ENCODE data around the gene HOXB8.

Gene HOXB8

GRCh38 chr17:48583708-48584222 lies 31.3 kb downstream of the HOXB8 start:
- no peak for DNase-seq (ENCODE audit: low spot score)

- DNase-seq (ENCODE audit: low spot score) = no peak
These were observed 32.4 kb downstream of the HOXB8 start for GRCh38 chr17:48582750-48583069.

DNA sequence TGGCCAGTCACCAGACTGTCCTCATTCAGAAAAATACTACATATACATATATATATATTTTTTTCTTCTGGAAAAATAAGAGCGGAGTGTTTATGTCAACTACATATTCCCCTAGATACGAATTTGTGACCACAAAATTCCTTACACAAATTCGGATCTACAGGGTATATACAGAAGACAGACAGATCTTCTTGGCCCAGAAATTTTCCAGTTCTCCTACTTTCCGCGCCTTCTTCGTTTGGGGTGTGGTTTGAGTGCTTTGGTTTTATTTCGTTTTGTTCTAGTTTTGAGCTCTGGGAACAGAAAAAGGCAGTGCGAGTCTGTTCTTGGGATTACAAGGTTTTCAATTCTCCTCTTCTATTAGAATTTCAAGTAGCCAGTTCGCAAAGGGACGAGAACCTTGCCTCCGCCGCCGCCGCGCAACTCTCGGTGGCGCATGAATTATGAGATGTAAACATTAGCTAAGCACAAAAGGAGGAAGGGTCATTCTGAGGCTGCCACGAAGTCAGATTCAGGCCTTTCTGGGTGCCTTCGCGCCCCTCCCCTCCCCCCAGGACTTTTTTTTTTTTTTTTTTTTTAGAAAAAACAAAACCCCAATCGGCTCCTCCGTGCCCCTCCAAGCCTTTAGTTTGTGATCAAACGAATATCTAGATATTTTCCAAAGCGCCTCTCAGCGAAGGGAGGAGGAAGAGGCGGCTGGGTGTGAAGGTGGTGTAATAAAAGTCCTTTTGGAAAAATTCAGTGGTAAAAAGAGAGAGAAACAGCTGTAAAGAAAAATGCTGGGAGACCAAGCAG lies 35.1 kb downstream of the HOXB8 start:
- no peak for DNase-seq (ENCODE audit: low spot score)

GRCh38 chr17:48579471-48579759 lies 35.7 kb downstream of the HOXB8 start:
- DNase-seq (ENCODE audit: low spot score) = no peak

GRCh38 chr17:48578616-48579470 lies 36.2 kb downstream of the HOXB8 start:
- DNase-seq (ENCODE audit: low spot score) = peak; percentile 6

DNA sequence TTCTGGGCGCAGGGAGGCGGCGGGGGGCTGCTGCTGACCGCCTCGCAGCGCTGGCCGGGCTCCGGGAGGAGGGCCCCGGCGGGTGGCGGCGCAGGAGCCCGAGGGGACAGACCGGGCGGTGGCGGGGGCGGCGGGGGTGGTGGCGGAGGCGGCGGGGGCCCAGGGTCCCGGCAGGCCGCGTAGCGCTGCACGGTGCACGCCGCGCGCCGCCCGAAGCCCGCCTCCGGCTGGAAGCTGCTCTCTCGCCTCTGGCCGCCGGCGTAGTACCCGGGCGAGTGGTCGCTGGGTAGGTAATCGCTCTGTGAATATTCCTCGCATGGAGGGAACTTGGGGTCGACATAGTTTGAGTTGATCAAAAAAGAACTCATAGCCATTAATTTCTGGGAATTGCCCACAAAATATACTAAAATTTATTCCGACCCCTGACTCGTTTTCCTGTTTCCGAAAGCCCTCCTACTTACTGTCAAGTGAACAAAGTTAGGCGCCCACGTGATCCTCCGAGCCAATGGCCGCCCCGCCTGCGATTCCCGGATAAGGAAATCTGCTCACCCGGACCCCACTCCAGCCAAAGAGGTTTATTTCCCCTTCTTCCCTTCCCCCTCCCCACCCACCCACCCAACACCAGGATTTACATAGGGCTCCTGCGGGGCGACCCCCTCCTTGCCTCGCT lies 37.0 kb downstream of the HOXB8 start, which contains the start of gene HOXB4:
TSS of gene HOXB4 (minus strand) at position 405 of the 670 bp plus-strand sequence. CDS start at position 374, 31 bp downstream.
- peak; percentile 35 for DNase-seq (ENCODE audit: low spot score)

- no peak for DNase-seq (ENCODE audit: low spot score)
These were observed 37.7 kb downstream of the HOXB8 start for GRCh38 chr17:48577330-48577945.

- DNase-seq (ENCODE audit: low spot score) = peak; percentile 23
These were observed 38.4 kb downstream of the HOXB8 start for GRCh38 chr17:48576479-48577309.

GRCh38 chr17:48575673-48576478 lies 39.2 kb downstream of the HOXB8 start:
- no peak for DNase-seq (ENCODE audit: low spot score)

GRCh38 chr17:48575066-48575582 lies 40.0 kb downstream of the HOXB8 start:
- no peak for DNase-seq (ENCODE audit: low spot score)

DNA sequence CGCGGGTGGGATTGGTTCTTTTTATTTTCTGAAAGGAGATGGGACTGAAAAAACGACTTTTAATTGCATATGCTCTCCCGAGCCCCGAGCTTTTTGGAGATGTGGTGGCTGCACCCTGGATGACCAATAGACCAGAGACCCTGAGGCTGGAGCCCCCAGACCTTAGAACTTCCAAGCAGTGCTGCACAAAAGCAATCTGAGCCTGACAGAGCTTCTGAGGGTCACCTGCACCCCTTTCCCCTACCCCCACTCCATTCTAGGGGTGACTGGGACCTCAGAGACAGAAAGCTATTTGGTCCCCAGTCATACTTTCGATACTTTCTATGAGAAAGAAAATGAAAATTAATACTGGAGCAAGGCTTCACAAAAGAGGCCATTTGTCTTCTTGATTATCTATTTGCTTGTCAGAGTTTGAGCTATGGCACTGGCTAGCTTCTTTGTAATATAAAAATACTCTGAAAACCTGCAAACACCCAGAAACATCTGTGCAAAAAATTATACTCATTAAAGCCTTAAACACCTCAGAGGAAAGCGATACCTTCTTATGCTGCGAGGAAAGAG lies 40.5 kb downstream of the HOXB8 start:
- no peak for DNase-seq (ENCODE audit: low spot score)

GRCh38 chr17:48571826-48572417 lies 43.2 kb downstream of the HOXB8 start:
- no peak for DNase-seq (ENCODE audit: low spot score)

DNA sequence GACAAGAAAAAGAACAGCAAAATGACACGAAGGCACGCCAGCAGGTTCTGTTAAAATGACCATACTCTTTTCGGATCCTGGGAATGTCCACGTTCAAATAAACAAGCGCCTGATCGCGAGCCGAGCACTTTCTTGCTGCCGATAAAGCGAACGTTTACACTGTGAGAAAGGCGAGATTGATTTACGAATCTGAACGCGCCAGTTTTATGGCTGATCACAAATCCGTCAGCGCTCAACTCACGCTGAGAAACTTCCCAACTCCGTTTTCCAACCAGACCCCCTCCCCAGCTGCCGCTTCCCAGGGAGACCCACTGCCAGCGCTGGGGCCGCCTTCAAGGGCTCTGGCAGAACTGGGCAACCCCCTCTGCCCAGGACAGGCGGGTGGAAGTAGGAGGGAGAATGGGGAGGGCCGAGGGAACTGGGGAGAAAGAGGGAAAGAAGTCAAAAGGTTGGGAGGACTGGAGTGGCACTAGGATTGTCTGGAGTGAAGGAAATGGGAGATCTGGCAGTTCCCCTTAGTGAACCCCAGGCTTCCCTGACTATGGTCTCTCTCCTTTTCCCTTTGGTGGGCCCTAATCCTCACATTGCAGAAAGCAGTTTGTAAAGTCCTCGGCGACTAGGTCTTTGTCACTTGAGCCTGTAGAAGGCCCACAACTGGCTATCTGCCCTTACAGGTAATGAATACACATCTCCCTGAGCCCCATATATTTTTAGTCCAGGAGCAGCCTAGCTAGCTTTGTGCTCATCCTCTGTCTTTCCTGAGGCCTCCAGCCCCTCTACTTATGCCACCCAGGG lies 43.9 kb downstream of the HOXB8 start:
- DNase-seq (ENCODE audit: low spot score) = no peak

GRCh38 chr17:48570325-48571023 lies 44.6 kb downstream of the HOXB8 start:
- DNase-seq (ENCODE audit: low spot score) = no peak

DNA sequence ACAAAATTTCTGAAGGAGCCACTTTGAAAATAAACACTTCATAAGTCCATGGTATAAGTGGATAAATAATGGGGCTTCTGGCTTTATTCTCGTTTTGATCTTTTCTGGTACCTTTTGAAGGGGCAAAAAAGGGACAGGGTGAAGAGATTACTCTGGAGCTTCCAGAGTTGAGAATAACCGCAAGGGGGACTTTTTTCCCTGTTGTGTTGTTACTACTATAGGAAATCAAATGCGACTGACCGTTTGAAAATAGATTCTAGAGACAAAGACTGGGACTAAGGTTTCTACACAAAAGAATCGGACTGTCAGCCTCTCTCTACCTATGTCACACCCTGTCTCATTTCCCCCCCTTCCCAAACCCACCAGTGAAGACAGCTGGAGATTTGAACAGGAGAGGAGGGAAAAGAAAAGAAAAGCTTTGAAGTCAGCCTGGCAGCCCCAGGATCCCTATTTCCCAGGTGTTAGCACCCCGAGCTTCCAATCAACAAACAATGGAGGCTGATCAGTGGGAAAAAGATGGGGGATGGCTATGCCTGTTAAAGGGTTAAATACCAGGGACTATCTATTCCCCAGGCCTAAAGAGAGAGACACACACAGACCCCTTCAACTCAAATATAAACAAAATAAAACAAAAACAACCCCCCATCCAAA lies 45.3 kb downstream of the HOXB8 start:
- DNase-seq (ENCODE audit: low spot score) = no peak

DNA sequence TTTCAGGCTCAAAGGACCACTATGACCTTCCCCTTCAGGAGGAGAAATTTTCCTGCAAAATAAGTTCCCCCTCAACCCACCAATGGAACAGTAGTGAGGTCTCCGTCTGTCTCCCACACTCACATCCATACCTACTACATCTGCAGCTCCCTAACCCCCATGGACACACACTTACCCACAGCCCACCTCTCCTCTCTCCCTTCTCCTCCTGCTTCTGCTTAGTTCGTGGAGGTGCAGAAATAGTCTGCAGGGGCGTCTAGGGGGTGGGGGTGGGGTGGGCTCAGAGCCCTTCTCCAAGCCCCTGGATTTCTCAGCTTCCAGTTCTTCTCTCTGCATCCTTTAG lies 45.9 kb downstream of the HOXB8 start:
- no peak for DNase-seq (ENCODE audit: low spot score)

DNA sequence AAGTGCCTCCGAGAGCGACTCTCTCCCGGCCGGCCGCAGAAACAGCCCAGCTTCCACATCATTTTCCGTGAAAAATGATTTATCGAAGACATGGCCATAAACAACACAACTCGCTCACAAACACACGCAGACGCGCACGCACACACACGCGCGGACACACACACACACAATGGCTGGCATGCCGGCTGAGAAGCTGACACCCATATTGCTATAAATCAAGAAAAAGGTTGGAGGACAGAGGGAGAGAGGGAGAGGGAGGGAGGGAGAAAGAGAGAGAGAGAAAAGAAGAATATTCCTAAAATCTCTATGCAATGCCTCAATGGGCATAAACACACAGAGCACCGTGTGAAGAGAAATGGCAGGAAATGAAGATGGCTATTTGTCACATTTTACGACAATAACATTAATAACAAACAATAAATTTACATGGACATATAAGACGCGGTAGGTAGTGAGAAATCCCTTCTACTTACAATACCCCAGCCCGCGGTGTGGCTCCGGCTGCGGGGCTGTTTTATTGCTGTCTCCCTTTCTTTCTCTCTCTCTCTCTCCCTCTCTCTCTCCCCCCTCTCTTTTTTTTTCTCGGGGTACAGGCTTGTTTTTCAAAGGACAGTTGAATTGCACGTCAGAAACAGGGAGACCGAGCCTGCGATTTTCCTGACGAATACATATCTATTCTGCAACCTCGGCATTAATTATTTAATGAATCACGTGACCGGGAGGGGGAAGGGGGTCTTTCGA lies 46.4 kb downstream of the HOXB8 start:
- DNase-seq (ENCODE audit: low spot score) = no peak

Data from hematopoietic multipotent progenitor cell treated with erythropoietin and hydrocortisone succinate and interleukin-3 and kit ligand, for 17 days (in vitro differentiated cells).